ENCODE measurements around the gene LMO3.

GRCh38 chr12:16520328-16520727 lies 85.6 kb downstream of the LMO3 start:
- TF ChIP-seq CREB5 (CRISPR knock-in tag; IDR thresholded peaks at IDR 0.05; ENCODE audit: low read depth) = no peak
- no peak for TF ChIP-seq TSHZ2 (CRISPR knock-in tag; IDR thresholded peaks at IDR 0.05)
- TF ChIP-seq RARB (CRISPR knock-in tag; IDR thresholded peaks at IDR 0.05) = no peak
- no peak for TF ChIP-seq PATZ1 (CRISPR knock-in tag; IDR thresholded peaks at IDR 0.05; ENCODE audit: borderline replicate concordance)
- TF ChIP-seq PPARA (CRISPR knock-in tag; IDR thresholded peaks at IDR 0.05; ENCODE audit: borderline replicate concordance) = no peak

Measured in SK-N-SH treated with all-trans-retinoic acid at 6 μM for 48 hours (cell line).